ENCODE data around the gene FOXJ1. TPM values are rescaled to one million over a fixed set of nuclear protein-coding genes. Genes with fewer than 3 reads are reported as not detected.

FOXJ1 gene
- total RNA-seq, 1 donor from 2014 or later, result 2.9 TPM

- no peak overlapping the region for H3K27ac ChIP-seq
- no peak overlapping the region for H3K4me3 ChIP-seq
- peaks cover 98% of the 10 kb centered on the region for H3K36me3 ChIP-seq
- ATAC-seq (no peak), DNase-seq (no peak)
- no peaks in the 10 kb centered on the region for H3K4me1 ChIP-seq
- H3K27me3 ChIP-seq, result no peaks in the 10 kb centered on the region
- TF ChIP-seq, protein P1, sequence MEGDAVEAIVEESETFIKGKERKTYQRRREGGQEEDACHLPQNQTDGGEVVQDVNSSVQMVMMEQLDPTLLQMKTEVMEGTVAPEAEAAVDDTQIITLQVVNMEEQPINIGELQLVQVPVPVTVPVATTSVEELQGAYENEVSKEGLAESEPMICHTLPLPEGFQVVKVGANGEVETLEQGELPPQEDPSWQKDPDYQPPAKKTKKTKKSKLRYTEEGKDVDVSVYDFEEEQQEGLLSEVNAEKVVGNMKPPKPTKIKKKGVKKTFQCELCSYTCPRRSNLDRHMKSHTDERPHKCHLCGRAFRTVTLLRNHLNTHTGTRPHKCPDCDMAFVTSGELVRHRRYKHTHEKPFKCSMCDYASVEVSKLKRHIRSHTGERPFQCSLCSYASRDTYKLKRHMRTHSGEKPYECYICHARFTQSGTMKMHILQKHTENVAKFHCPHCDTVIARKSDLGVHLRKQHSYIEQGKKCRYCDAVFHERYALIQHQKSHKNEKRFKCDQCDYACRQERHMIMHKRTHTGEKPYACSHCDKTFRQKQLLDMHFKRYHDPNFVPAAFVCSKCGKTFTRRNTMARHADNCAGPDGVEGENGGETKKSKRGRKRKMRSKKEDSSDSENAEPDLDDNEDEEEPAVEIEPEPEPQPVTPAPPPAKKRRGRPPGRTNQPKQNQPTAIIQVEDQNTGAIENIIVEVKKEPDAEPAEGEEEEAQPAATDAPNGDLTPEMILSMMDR (IDR thresholded peaks at IDR 0.05), result no peak
- H3K9me3 ChIP-seq, result no peaks in the 10 kb centered on the region
- intact Hi-C loops (cut with DNase I), result no loop called here
These were observed 52.0 kb downstream of the FOXJ1 start for GRCh38 chr17:76088868-76089576.

DNA sequence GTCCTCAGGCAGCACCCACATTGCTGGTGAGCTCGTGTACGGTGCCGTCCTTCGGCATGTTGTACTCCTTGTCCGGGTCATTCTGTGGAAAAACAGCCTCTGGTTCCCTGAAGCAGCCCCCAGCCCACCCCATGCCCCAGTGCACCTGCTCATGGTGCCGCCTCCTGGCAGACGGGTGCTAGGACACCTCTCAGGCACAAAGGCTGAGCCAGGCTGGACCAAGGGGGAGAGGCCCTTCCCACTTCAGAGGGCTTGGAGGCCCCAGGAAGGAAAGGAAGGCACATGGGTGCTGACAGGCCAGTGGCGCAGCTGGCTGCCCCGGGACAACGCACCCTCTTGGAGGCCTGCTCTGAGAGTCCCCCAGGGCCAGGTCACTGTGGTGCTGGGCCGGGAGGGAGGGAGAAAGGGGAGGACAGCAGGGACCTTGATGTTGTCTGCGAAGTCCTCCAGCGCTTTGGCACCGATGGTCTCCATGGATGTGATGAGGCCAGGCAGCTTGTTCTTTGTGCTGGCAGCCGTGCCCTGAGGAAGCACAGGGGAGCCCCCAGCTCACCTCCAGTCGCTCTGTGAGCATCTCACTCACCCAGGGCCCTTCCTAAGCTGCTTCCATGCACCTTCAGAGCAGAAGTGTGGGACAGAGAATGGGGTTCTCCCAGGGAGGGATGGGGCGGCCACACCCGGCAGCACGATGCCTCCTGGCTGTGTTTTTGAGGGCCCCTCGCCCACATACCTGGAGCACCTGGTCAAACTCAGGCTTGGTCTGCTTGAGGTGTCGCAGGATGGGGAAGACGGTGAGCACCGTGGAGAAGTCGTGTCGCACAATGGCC lies 52.8 kb downstream of the FOXJ1 start:
- TF ChIP-seq, protein P1 (IDR thresholded peaks at IDR 0.05), result no peak
- ATAC-seq (no peak), DNase-seq (no peak)

DNA sequence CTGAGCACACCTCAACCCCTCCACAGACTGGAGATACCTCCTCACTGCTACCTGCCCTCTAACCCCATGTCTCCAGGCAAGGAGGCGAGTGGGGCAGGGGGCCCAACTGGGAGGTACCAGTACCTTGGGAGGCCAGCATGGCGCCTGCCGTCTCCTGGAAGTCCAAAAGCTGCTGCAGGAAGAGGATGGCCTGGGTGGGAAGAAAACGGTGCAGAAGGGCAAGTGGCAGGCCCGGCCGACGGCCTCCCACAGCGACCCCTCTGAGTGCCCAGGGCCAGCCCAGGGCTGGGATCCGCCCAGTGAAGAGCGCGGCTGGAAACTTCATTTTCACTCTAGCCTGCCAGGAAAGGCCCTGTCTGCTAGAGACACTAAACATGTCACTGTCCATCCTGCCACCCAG lies 53.5 kb downstream of the FOXJ1 start:
- Histone ChIP-seq H3K9me3 (no peaks in the 10 kb centered on the region), H3K27ac (no peak overlapping the region), H3K36me3 (peaks cover 95% of the 10 kb centered on the region), H3K4me3 (no peak overlapping the region), H3K4me1 (no peaks in the 10 kb centered on the region), H3K27me3 (no peaks in the 10 kb centered on the region)
- ATAC-seq (no peak), DNase-seq (no peak)
- TF ChIP-seq, protein P1 (IDR thresholded peaks at IDR 0.05), result no peak
- intact Hi-C loops (cut with DNase I), result no loop called here

More for the DNA sequence above, 52.8 kb downstream of the FOXJ1 start:
- no peaks in the 10 kb centered on the region for H3K4me1 ChIP-seq
- no peak overlapping the region for H3K4me3 ChIP-seq
- no peaks in the 10 kb centered on the region for H3K27me3 ChIP-seq
- H3K36me3 ChIP-seq, result peaks cover 98% of the 10 kb centered on the region
- no peak overlapping the region for H3K27ac ChIP-seq
- intact Hi-C loops (cut with DNase I), result no loop called here
- H3K9me3 ChIP-seq, result no peaks in the 10 kb centered on the region

DNA sequence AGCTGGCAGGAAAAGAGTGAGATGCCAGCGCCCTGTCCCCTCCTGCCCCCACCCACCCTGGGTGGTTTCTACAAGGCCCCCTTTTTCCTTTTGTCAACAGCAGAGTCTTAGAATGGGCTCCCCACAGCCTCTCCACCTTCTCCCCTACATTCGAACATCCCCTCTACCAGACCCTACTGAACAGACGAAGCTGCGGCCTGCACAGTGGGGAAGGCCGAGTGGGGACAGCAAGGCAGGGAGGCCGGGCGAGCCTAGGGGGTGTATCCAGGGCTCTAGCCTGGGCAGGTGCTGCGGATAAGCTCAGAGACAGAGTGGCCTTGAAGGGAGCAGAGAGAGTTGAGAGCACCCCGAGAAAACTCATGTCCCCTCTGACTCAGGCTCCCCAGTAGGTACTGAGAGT lies 54.7 kb downstream of the FOXJ1 start:
- peaks cover 86% of the 10 kb centered on the region for H3K36me3 ChIP-seq
- no peak overlapping the region for H3K27ac ChIP-seq
- no peak for ATAC-seq
- intact Hi-C loops (cut with DNase I), result no loop called here
- no peaks in the 10 kb centered on the region for H3K27me3 ChIP-seq
- no peaks in the 10 kb centered on the region for H3K9me3 ChIP-seq
- TF ChIP-seq, protein P1 (IDR thresholded peaks at IDR 0.05), result no peak
- no peak overlapping the region for H3K4me3 ChIP-seq
- DNase-seq, result no peak
- no peaks in the 10 kb centered on the region for H3K4me1 ChIP-seq

Small RNA genes lying within 50 kb of the gene (microRNA-seq; reads per million reads assigned to microRNA genes)
- gene MIR6868 (ENCODE audit: borderline microRNAs expressed), result 3.1 reads per million, percentile 21 among the genes with 10 or more reads in this experiment

Other genes starting within 250 kb of the FOXJ1 start
- gene TRIM65, start 244.3 kb downstream of the FOXJ1 start, total RNA-seq, result 28.7 TPM
- 85.5 TPM for gene MRPL38, start 236.4 kb downstream of the FOXJ1 start, total RNA-seq
- 11.3 TPM for gene FBF1, start 200.2 kb downstream of the FOXJ1 start, total RNA-seq
- 75.2 TPM for gene ACOX1, start 162.1 kb downstream of the FOXJ1 start, total RNA-seq
- gene TEN1, start 162.0 kb downstream of the FOXJ1 start, total RNA-seq, result 10.9 TPM
- gene CDK3, start 140.4 kb downstream of the FOXJ1 start, total RNA-seq, result 9.6 TPM
- 46.8 TPM for gene EVPL, start 113.9 kb downstream of the FOXJ1 start, total RNA-seq
- gene SRP68, start 68.7 kb downstream of the FOXJ1 start, total RNA-seq, result 74.9 TPM
- not detected for gene GALR2, start 66.5 kb downstream of the FOXJ1 start, total RNA-seq
- not detected for gene ZACN, start 62.1 kb downstream of the FOXJ1 start, total RNA-seq
- gene EXOC7, start 37.5 kb downstream of the FOXJ1 start, total RNA-seq, result 121 TPM
- 3.8 TPM for gene RNF157, start 99.2 kb upstream of the FOXJ1 start, total RNA-seq
- gene UBALD2, start 124.1 kb upstream of the FOXJ1 start, total RNA-seq, result 56.7 TPM
- 3.4 TPM for gene QRICH2, start 167.0 kb upstream of the FOXJ1 start, total RNA-seq
- 60.2 TPM for gene PRPSAP1, start 212.7 kb upstream of the FOXJ1 start, total RNA-seq
- 8.5 TPM for gene SPHK1, start 243.4 kb upstream of the FOXJ1 start, total RNA-seq

Data from upper lobe of right lung (tissue), 1 donor.